Tibial artery (tissue), 4 donors: Measurements from ENCODE around the gene LRP1B.

ENCODE experiments used
- DNase-seq, 2 donors: peaks; one replicate each; pipeline ENCODE4 v3.0.0-alpha.2; 2019
- H3K27ac ChIP-seq, 2 donors: fragments of 200-600 bp; sonication (generic) in 1 of 2; 1 replicate in 1 of 2; 2 replicates in 1 of 2; pipeline ENCODE4 v1.5.1; 2018 to 2019; ENCODE audit warnings: mild to moderate bottlenecking in 1 of 2
- H3K27me3 ChIP-seq, 2 donors: fragments of 200-600 bp; sonication (generic) in 1 of 2; one replicate each; pipeline versions ENCODE4 v1.5.1 to v1.6.0; 2016 to 2019
- H3K36me3 ChIP-seq, 3 donors: fragments of 200-600 bp; sonication (generic) in 2 of 3; one replicate each; pipeline ENCODE4 v1.5.1; 2016 to 2019; ENCODE audit warnings: mild to moderate bottlenecking in 2 of 3
- H3K4me1 ChIP-seq, 4 donors: fragments of 200-600 bp; sonication (generic) in 2 of 4; 1 replicate in 3 of 4; 2 replicates in 1 of 4; pipeline ENCODE4 v1.5.1; 2016 to 2019
- H3K4me3 ChIP-seq, 2 donors: fragments of 200-600 bp; sonication (generic) in 1 of 2; 1 replicate in 1 of 2; 2 replicates in 1 of 2; pipeline ENCODE4 v1.5.1; 2018 to 2019; ENCODE audit warnings: mild to moderate bottlenecking in 2 of 2
- H3K9me3 ChIP-seq, 3 donors: fragments of 200-600 bp; sonication (generic) in 1 of 3; one replicate each; pipeline ENCODE4 v1.5.1; 2016 to 2019
- intact Hi-C: fragments of 100-400 bp; cut with DNase I; formaldehyde crosslinking; loops from one replicate; pipeline ENCODE4 v1.15.0; 2023; ENCODE audit warnings: low total_unique reads
- TF ChIP-seq, protein P1 (sequence below), 2 experiments: fragments of 200-600 bp in 1 of 2; fragments of 450-650 bp in 1 of 2; IDR thresholded peaks; one replicate each; pipeline ENCODE4 v1.5.1; 2017 to 2019; ENCODE audit warnings: antibody characterized with exemption in 2 of 2, mild to moderate bottlenecking in 1 of 2, moderate library complexity in 1 of 2

LRP1B gene

GRCh38 chr2:141137122-141137693 is 993.6 kb downstream of the LRP1B start:
- Histone ChIP-seq H3K9me3 (no peaks in the 10 kb centered on the region), H3K4me3 (no peak overlapping the region), H3K27ac (no peak overlapping the region), H3K4me1 (no peaks in the 10 kb centered on the region), H3K27me3 (no peaks in the 10 kb centered on the region), H3K36me3 (no peaks in the 10 kb centered on the region)
- TF ChIP-seq, protein P1, sequence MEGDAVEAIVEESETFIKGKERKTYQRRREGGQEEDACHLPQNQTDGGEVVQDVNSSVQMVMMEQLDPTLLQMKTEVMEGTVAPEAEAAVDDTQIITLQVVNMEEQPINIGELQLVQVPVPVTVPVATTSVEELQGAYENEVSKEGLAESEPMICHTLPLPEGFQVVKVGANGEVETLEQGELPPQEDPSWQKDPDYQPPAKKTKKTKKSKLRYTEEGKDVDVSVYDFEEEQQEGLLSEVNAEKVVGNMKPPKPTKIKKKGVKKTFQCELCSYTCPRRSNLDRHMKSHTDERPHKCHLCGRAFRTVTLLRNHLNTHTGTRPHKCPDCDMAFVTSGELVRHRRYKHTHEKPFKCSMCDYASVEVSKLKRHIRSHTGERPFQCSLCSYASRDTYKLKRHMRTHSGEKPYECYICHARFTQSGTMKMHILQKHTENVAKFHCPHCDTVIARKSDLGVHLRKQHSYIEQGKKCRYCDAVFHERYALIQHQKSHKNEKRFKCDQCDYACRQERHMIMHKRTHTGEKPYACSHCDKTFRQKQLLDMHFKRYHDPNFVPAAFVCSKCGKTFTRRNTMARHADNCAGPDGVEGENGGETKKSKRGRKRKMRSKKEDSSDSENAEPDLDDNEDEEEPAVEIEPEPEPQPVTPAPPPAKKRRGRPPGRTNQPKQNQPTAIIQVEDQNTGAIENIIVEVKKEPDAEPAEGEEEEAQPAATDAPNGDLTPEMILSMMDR (IDR thresholded peaks at IDR 0.05) = no peak
- intact Hi-C loops = no loop called here
- DNase-seq = no peak

DNA sequence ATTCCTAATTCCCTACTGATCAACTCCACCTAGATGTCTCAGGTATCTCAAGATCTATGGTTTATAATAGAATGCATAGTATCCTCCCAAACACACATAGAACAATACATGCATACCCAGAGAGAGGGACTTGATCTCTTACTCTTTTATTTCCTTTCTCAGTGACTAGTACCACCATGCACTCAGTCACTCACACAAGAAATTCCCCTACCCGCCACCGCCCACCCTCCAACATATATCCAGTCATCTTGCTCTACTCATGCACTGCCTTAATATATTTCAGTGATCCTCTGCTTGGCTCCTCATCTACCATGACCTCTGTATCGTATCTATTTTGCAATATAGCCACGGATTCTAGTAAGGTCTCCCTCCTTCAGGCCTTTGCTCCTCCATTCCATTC is 996.9 kb downstream of the LRP1B start:
- intact Hi-C loops = no loop called here
- H3K9me3 ChIP-seq = no peaks in the 10 kb centered on the region
- no peaks in the 10 kb centered on the region for H3K36me3 ChIP-seq
- no peak for DNase-seq
- no peaks in the 10 kb centered on the region for H3K4me1 ChIP-seq
- H3K27me3 ChIP-seq = no peaks in the 10 kb centered on the region
- no peak overlapping the region for H3K27ac ChIP-seq
- H3K4me3 ChIP-seq = no peak overlapping the region
- TF ChIP-seq, protein P1 (IDR thresholded peaks at IDR 0.05) = no peak

DNA sequence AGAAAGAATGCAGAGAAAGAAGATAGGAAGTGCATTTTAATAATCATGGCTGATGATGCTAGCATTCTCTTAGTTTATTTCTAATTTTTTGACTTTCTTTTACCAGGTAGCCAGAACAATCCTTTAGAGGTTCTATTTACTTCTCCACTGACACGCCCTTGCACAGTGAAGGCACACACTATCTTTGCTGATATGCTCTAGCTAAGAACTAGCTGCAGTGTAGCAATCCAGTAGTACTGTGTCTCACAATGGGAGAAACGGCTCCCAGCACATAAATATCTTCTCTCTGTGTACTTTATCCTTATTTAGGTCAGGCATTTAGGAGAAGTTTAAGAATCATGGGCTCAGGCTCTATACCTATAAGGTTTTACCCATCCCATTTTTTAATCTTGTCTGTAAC is 1005.4 kb downstream of the LRP1B start:
- Histone ChIP-seq H3K4me3 (no peak overlapping the region), H3K9me3 (no peaks in the 10 kb centered on the region), H3K27ac (no peak overlapping the region), H3K27me3 (no peaks in the 10 kb centered on the region), H3K4me1 (no peaks in the 10 kb centered on the region), H3K36me3 (no peaks in the 10 kb centered on the region)
- TF ChIP-seq, protein P1 (IDR thresholded peaks at IDR 0.05) = no peak
- intact Hi-C loops = no loop called here
- no peak for DNase-seq

DNA sequence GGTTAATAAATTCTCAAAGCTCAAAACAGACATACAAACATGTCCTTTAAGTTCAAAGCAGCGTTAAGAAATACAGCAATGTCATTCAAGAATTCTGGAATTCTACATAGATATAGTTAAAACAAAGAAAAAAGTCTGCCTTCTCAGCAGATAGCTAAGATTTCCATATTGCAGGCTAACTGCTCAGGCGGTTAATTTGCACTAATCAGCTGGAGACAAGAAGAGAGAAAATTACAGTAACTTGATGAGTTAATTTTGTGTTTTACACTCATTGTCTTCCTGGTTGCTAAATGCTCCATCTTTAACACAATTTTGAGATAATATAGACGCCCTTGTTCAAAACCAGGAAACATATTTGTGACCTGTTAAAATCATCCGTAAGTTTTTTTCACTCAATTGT is 1012.0 kb downstream of the LRP1B start:
- TF ChIP-seq, protein P1 (IDR thresholded peaks at IDR 0.05) = no peak
- no peaks in the 10 kb centered on the region for H3K36me3 ChIP-seq

GRCh38 chr2:141113301-141113700 is 1017.5 kb downstream of the LRP1B start:
- H3K27me3 ChIP-seq = no peaks in the 10 kb centered on the region

More for the DNA sequence above, 1012.0 kb downstream of the LRP1B start:
- H3K27ac ChIP-seq = no peak overlapping the region
- no peaks in the 10 kb centered on the region for H3K9me3 ChIP-seq
- no peaks in the 10 kb centered on the region for H3K27me3 ChIP-seq
- DNase-seq = no peak
- no peaks in the 10 kb centered on the region for H3K4me1 ChIP-seq
- intact Hi-C loops = no loop called here
- no peak overlapping the region for H3K4me3 ChIP-seq

More at GRCh38 chr2:141113301-141113700, 1017.5 kb downstream of the LRP1B start:
- intact Hi-C loops = no loop called here
- no peaks in the 10 kb centered on the region for H3K4me1 ChIP-seq
- H3K27ac ChIP-seq = no peak overlapping the region
- no peaks in the 10 kb centered on the region for H3K36me3 ChIP-seq
- TF ChIP-seq, protein P1 (IDR thresholded peaks at IDR 0.05) = no peak
- H3K4me3 ChIP-seq = no peak overlapping the region
- H3K9me3 ChIP-seq = peaks cover 0 to 6% (median 0%) of the 10 kb centered on the region in 3 donors
- no peak for DNase-seq
